22Rv1 (cell line): ENCODE data around the gene NAA80.
A peak's percentile ranks its signal among the peaks of the same experiment; 100 is the strongest.

Experiments
- H3K27ac ChIP-seq: fragments of 450-650 bp; 2 replicates; pipeline ENCODE4 v1.5.1; 2017
- CTCF ChIP-seq: fragments of 450-650 bp; IDR thresholded peaks from 2 replicates; pipeline ENCODE4 v1.5.1; 2017; ENCODE audit warnings: mild to moderate bottlenecking
- ZFX ChIP-seq: fragments of 450-650 bp; IDR thresholded peaks from 2 replicates; pipeline ENCODE4 v1.6.1; 2017; ENCODE audit warnings: antibody characterized with exemption, borderline replicate concordance

The NAA80 gene

GRCh38 chr3:50336452-50337174, 37.4 kb upstream of the NAA80 start:
- TF ChIP-seq CTCF (no peak), ZFX (no peak)
- peak overlapping the region; percentile 90 for H3K27ac ChIP-seq

DNA sequence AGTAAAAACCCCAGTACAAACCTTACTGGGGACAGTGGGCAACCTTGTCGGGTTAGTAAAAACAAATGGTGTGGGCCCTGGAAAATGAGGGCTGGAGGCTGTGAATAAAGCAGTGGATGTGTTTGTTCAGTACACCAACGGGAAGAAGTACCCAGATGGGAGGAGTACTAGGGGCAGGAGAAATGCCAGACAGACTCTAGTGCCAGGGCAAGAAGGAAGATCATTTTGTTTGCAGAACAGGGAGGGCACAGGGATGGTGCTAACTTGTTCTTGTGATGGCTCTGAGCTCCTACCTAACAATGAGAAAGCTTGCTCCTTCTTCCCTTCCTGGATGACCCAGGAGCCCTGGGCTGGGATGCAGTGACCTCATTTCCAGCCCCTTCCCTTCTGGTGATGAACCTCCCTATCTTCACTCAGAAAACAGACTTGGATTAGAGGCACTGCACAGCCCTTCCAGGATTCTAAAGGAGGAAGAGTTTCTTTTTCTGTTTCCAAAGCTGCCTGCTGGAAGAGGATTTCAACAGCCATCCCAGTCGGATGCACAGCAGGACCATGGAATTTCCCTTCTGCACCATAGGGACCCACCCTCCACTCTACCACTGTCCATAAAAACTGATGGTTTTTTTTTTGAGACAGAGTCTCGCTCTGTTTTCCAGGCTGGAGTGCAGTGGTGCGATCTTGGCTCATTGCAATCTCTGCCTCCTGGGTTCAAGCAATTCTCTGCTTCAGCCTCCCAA, 35.3 kb upstream of the NAA80 start:
- peak overlapping the region; percentile 90 for H3K27ac ChIP-seq
- TF ChIP-seq ZFX = no peak
- TF ChIP-seq CTCF = no peak

- no peak overlapping the region for H3K27ac ChIP-seq
- TF ChIP-seq ZFX (no peak), CTCF (no peak)
Measured at GRCh38 chr3:50333744-50334328, 34.6 kb upstream of the NAA80 start.

- TF ChIP-seq ZFX = no peak
- TF ChIP-seq CTCF = no peak
- H3K27ac ChIP-seq = no peak overlapping the region
Measured at GRCh38 chr3:50331364-50331907, 32.2 kb upstream of the NAA80 start.

- no peak overlapping the region for H3K27ac ChIP-seq
- TF ChIP-seq ZFX = no peak
- no peak for TF ChIP-seq CTCF
Measured at GRCh38 chr3:50330330-50330729, 31.1 kb upstream of the NAA80 start.

DNA sequence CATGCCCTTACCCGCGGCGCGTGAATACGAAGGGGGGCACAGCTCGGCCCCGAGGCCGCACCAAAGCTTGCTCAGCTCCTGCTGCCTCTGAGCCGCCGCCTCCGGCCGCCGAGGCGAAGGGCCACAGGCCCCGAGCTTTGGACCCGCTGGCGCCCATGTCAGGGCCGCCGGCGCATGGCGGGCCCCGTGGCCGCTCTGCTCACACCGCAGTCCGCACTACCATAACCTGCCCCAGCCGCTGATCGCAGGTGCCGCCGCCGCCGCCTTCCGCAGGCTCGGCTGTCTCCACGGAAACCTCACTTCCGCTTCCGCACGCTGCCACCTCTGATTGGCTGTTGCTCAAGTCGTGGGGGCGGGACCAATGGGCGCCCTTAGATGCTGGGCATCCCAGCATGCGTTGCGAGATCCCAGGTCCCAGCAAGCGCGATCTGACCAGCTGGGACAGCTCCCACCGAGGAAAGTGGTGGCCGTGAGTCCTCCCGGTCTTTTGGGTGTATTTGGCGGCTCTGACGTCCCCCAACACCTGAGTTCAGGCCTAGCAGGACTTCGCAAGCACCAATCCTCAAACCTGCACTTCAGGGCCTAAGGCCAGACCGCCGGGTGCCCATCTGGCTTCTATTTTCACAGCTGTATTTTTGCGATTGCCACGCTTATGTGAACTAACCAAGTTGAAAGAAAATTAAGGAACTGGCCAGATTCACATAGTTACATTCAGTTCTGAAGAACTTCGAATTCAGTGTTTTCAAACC, 28.9 kb upstream of the NAA80 start, which contains the start of gene TUSC2:
Gene TUSC2, minus strand, starts transcription at position 281 of the 749 bp plus-strand sequence. Its CDS starts 124 bp downstream, at position 157.
- TF ChIP-seq ZFX = no peak
- TF ChIP-seq CTCF = no peak
- peak within 1 kb of the TSS; percentile 77 for H3K27ac ChIP-seq
